COLO829 (cell line): Measurements from ENCODE around the gene HOPX.
"Not testable (repeated sequence)": the region's sequence is repeated elsewhere in the genome, so short reads cannot be mapped to it uniquely, and the experiment has no call there.

Experiments
- DNase-seq: peaks from one replicate; pipeline ENCODE4 v3.0.0; 2012; ENCODE audit warnings: low spot score

Gene HOPX

GRCh38 chr4:56654238-56654632 is 26.9 kb downstream of the HOPX start:
- DNase-seq: no peak

GRCh38 chr4:56653461-56654237 is 27.4 kb downstream of the HOPX start:
- DNase-seq: no peak

- no peak for DNase-seq
Measured at GRCh38 chr4:56652196-56652595, 28.9 kb downstream of the HOPX start.

- no peak for DNase-seq
Measured at GRCh38 chr4:56651056-56651350, 30.1 kb downstream of the HOPX start.

- DNase-seq: no peak
Measured at GRCh38 chr4:56650262-56651055, 30.6 kb downstream of the HOPX start.

GRCh38 chr4:56649445-56650261 is 31.4 kb downstream of the HOPX start:
- no peak for DNase-seq

- DNase-seq: no peak
Measured at GRCh38 chr4:56648824-56649151, 32.3 kb downstream of the HOPX start.

GRCh38 chr4:56648021-56648823 is 32.9 kb downstream of the HOPX start:
- DNase-seq: no peak

GRCh38 chr4:56646341-56646740 is 34.8 kb downstream of the HOPX start:
- DNase-seq: no peak

- no peak for DNase-seq
Measured at GRCh38 chr4:56643596-56643995, 37.5 kb downstream of the HOPX start.

- peak; percentile 93 for DNase-seq
Measured at GRCh38 chr4:56641494-56642051, 39.5 kb downstream of the HOPX start.

GRCh38 chr4:56640621-56641493 is 40.2 kb downstream of the HOPX start:
- no peak for DNase-seq

- no peak for DNase-seq
Measured at GRCh38 chr4:56637791-56638190, 43.3 kb downstream of the HOPX start.

- no peak for DNase-seq
Measured at GRCh38 chr4:56637154-56637553, 43.9 kb downstream of the HOPX start.

- not testable (repeated sequence) for DNase-seq
Measured at GRCh38 chr4:56634954-56635353, 46.1 kb downstream of the HOPX start.

GRCh38 chr4:56633486-56633885 is 47.6 kb downstream of the HOPX start:
- no peak for DNase-seq

GRCh38 chr4:56630876-56631666 is 50.0 kb downstream of the HOPX start:
- peak; percentile 30 for DNase-seq

- DNase-seq: no peak
Measured at GRCh38 chr4:56628592-56628991, 52.5 kb downstream of the HOPX start.

- no peak for DNase-seq
Measured at GRCh38 chr4:56627985-56628384, 53.1 kb downstream of the HOPX start.

- DNase-seq: no peak
Measured at GRCh38 chr4:56627375-56627774, 53.7 kb downstream of the HOPX start.
